ENCODE results near the gene KRTAP5-5. TPM values are rescaled to one million over a fixed set of nuclear protein-coding genes. Genes with fewer than 3 reads are reported as not detected.
"Not testable (repeated sequence)": the region's sequence is repeated elsewhere in the genome, so short reads cannot be mapped to it uniquely, and the experiment has no call there.

Gene KRTAP5-5
- total and polyA plus RNA-seq, 2 donors (not counting 1 experiment from before 2014, with no cell fraction given), result not detected

GRCh38 chr11:1660111-1660867 is 30.7 kb downstream of the KRTAP5-5 start:
- POLR2A ChIA-PET, result no interaction called here
- no peak for TF ChIP-seq EZH2 (IDR thresholded peaks at IDR 0.05; ENCODE audit: borderline replicate concordance, insufficient read depth, low read depth, low read length, poor library complexity, severe bottlenecking)
- TF ChIP-seq CTCF (IDR thresholded peaks at IDR 0.05), result no peak
- H3K4me3 ChIP-seq (ENCODE audit: control extremely low read depth in 1 of 5, extremely low read depth in 1 of 5, insufficient read depth in 1 of 5, low read depth in 2 of 5, low read length in 4 of 5), result no peak overlapping the region
- H3K27me3 ChIP-seq (replicated peaks in 1 of 4; ENCODE audit: control extremely low read depth in 1 of 4, control insufficient read depth in 3 of 4, insufficient read depth in 4 of 4, low read length in 3 of 4), result peaks cover 0 to 14% (median 0%) of the 10 kb centered on the region in 4 experiments
- peaks cover 0 to 4% of the 10 kb centered on the region in 2 donors for H3K4me1 ChIP-seq (ENCODE audit: control insufficient read depth in 2 of 2, insufficient read depth in 2 of 2, low read length in 2 of 2)
- H4K20me1 ChIP-seq (ENCODE audit: control insufficient read depth, insufficient read depth, low read length, poor library complexity, severe bottlenecking), result no peaks in the 10 kb centered on the region
- H3K27ac ChIP-seq (ENCODE audit: low read length in 2 of 2), result no peak overlapping the region
- ATAC-seq (ENCODE audit: low read depth) (no peak), DNase-seq (no peak)
- no peaks in the 10 kb centered on the region for H3K9me3 ChIP-seq (ENCODE audit: control extremely low read depth in 1 of 3, control insufficient read depth in 2 of 3, insufficient read depth in 1 of 3, low read length in 2 of 3)
- no peak overlapping the region for H3K4me2 ChIP-seq (replicated peaks; ENCODE audit: low read depth, low read length, poor library complexity, severe bottlenecking)
- H3K9ac ChIP-seq (ENCODE audit: low read length), result no peak overlapping the region
- Mint-ChIP-seq H3K4me3 (no peak overlapping the region), H3K27me3 (peaks cover 37% of the 10 kb centered on the region), H3K9me3 (ENCODE audit: insufficient read depth) (no peaks in the 10 kb centered on the region), H3K27ac (no peak overlapping the region), H3K4me1 (no peaks in the 10 kb centered on the region)
- CTCF ChIA-PET, result no interaction called here
- intact Hi-C loops (cut with micrococcal nuclease), result no loop called here
- WGBS (ENCODE audit: insufficient coverage), result 89% methylated on average over 24 of the region's 24 CpGs
- no peaks in the 10 kb centered on the region for H3K79me2 ChIP-seq (ENCODE audit: control insufficient read depth, insufficient read depth, low read length)
- no peak overlapping the region for H2AFZ ChIP-seq (ENCODE audit: insufficient read depth, low read depth, low read length, poor library complexity, severe bottlenecking)
- no peaks in the 10 kb centered on the region for H3K36me3 ChIP-seq (replicated peaks in 1 of 2; ENCODE audit: control extremely low read depth in 1 of 2, control insufficient read depth in 1 of 2, extremely low read depth in 1 of 2, insufficient read depth in 2 of 2, low read length in 1 of 2)

GRCh38 chr11:1661454-1662269 is 32.1 kb downstream of the KRTAP5-5 start:
- H3K27me3 ChIP-seq (replicated peaks in 1 of 4; ENCODE audit: control extremely low read depth in 1 of 4, control insufficient read depth in 3 of 4, insufficient read depth in 4 of 4, low read length in 3 of 4), result peaks cover 0 to 14% (median 0%) of the 10 kb centered on the region in 4 experiments
- H3K79me2 ChIP-seq (ENCODE audit: control insufficient read depth, insufficient read depth, low read length); DNase-seq; CTCF ChIA-PET; H3K27ac ChIP-seq (ENCODE audit: low read length in 2 of 2); H3K9me3 Mint-ChIP-seq (ENCODE audit: insufficient read depth); intact Hi-C loops (cut with micrococcal nuclease); H3K4me1 ChIP-seq (ENCODE audit: control insufficient read depth in 2 of 2, insufficient read depth in 2 of 2, low read length in 2 of 2); H3K4me1 Mint-ChIP-seq; H3K9ac ChIP-seq (ENCODE audit: low read length); ATAC-seq (ENCODE audit: low read depth); H3K4me3 Mint-ChIP-seq; H3K36me3 ChIP-seq (replicated peaks in 1 of 2; ENCODE audit: control extremely low read depth in 1 of 2, control insufficient read depth in 1 of 2, extremely low read depth in 1 of 2, insufficient read depth in 2 of 2, low read length in 1 of 2); H3K4me3 ChIP-seq (ENCODE audit: control extremely low read depth in 1 of 5, extremely low read depth in 1 of 5, insufficient read depth in 1 of 5, low read depth in 2 of 5, low read length in 4 of 5); H2AFZ ChIP-seq (ENCODE audit: insufficient read depth, low read depth, low read length, poor library complexity, severe bottlenecking); H3K27ac Mint-ChIP-seq; H4K20me1 ChIP-seq (ENCODE audit: control insufficient read depth, insufficient read depth, low read length, poor library complexity, severe bottlenecking); H3K4me2 ChIP-seq (replicated peaks; ENCODE audit: low read depth, low read length, poor library complexity, severe bottlenecking); POLR2A ChIA-PET; H3K9me3 ChIP-seq (ENCODE audit: control extremely low read depth in 1 of 3, control insufficient read depth in 2 of 3, insufficient read depth in 1 of 3, low read length in 2 of 3): not testable (repeated sequence)
- WGBS (ENCODE audit: insufficient coverage), result 2% methylated on average over 6 of the region's 25 CpGs
- H3K27me3 Mint-ChIP-seq, result peaks cover 25% of the 10 kb centered on the region

- ATAC-seq (ENCODE audit: low read depth); H3K9me3 Mint-ChIP-seq (ENCODE audit: insufficient read depth); CTCF ChIA-PET; H3K4me3 ChIP-seq (ENCODE audit: control extremely low read depth in 1 of 5, extremely low read depth in 1 of 5, insufficient read depth in 1 of 5, low read depth in 2 of 5, low read length in 4 of 5); H3K9ac ChIP-seq (ENCODE audit: low read length); H3K4me2 ChIP-seq (replicated peaks; ENCODE audit: low read depth, low read length, poor library complexity, severe bottlenecking); POLR2A ChIA-PET; H3K9me3 ChIP-seq (ENCODE audit: control extremely low read depth in 1 of 3, control insufficient read depth in 2 of 3, insufficient read depth in 1 of 3, low read length in 2 of 3); H3K27ac Mint-ChIP-seq; H3K4me1 Mint-ChIP-seq; H3K4me1 ChIP-seq (ENCODE audit: control insufficient read depth in 2 of 2, insufficient read depth in 2 of 2, low read length in 2 of 2); H3K4me3 Mint-ChIP-seq; H3K27ac ChIP-seq (ENCODE audit: low read length in 2 of 2); H2AFZ ChIP-seq (ENCODE audit: insufficient read depth, low read depth, low read length, poor library complexity, severe bottlenecking); intact Hi-C loops (cut with micrococcal nuclease); H4K20me1 ChIP-seq (ENCODE audit: control insufficient read depth, insufficient read depth, low read length, poor library complexity, severe bottlenecking); DNase-seq; H3K36me3 ChIP-seq (replicated peaks in 1 of 2; ENCODE audit: control extremely low read depth in 1 of 2, control insufficient read depth in 1 of 2, extremely low read depth in 1 of 2, insufficient read depth in 2 of 2, low read length in 1 of 2); H3K79me2 ChIP-seq (ENCODE audit: control insufficient read depth, insufficient read depth, low read length): not testable (repeated sequence)
- no CpG with 5 or more reads among the region's 18 CpGs for whole genome bisulfite sequencing (ENCODE audit: insufficient coverage)
- H3K27me3 ChIP-seq (replicated peaks in 1 of 4; ENCODE audit: control extremely low read depth in 1 of 4, control insufficient read depth in 3 of 4, insufficient read depth in 4 of 4, low read length in 3 of 4), result peaks cover 0 to 18% (median 0%) of the 10 kb centered on the region in 4 experiments
- peaks cover 24% of the 10 kb centered on the region for H3K27me3 Mint-ChIP-seq
These were observed 33.2 kb downstream of the KRTAP5-5 start for GRCh38 chr11:1662699-1663283.

Measured in B cell (primary cell).